SH-SY5Y (cell line): ENCODE results near the gene RPL15.

Experiments used
- GATA2 ChIP-seq: IDR thresholded peaks from 2 replicates; pipeline ENCODE4 v1.6.1; 2011; ENCODE audit warnings: mild to moderate bottlenecking, low read depth, low read length
- GATA3 ChIP-seq: IDR thresholded peaks from 2 replicates; pipeline ENCODE4 v1.6.1; 2011; ENCODE audit warnings: low read depth, mild to moderate bottlenecking, low read length, moderate library complexity

GRCh38 chr3:23921052-23921511 lies 4.2 kb downstream of the RPL15 start:
- TF ChIP-seq GATA2, result no peak
- TF ChIP-seq GATA3, result no peak
